ENCODE data around the gene SLITRK4. TPM values are rescaled to one million over a fixed set of nuclear protein-coding genes. Genes with fewer than 3 reads are reported as not detected.
A peak's percentile ranks its signal among the peaks of the same experiment; 100 is the strongest.

SLITRK4 gene, protein sequence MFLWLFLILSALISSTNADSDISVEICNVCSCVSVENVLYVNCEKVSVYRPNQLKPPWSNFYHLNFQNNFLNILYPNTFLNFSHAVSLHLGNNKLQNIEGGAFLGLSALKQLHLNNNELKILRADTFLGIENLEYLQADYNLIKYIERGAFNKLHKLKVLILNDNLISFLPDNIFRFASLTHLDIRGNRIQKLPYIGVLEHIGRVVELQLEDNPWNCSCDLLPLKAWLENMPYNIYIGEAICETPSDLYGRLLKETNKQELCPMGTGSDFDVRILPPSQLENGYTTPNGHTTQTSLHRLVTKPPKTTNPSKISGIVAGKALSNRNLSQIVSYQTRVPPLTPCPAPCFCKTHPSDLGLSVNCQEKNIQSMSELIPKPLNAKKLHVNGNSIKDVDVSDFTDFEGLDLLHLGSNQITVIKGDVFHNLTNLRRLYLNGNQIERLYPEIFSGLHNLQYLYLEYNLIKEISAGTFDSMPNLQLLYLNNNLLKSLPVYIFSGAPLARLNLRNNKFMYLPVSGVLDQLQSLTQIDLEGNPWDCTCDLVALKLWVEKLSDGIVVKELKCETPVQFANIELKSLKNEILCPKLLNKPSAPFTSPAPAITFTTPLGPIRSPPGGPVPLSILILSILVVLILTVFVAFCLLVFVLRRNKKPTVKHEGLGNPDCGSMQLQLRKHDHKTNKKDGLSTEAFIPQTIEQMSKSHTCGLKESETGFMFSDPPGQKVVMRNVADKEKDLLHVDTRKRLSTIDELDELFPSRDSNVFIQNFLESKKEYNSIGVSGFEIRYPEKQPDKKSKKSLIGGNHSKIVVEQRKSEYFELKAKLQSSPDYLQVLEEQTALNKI
- total RNA-seq (2014; rRNA removed; shearing (Covaris generic)) = not detected in 2 replicates

- no peak for DNase-seq (ENCODE audit: low read depth)
These were observed at the start of gene SLITRK4 for GRCh38 chrX:143635915-143636314. TSS of gene SLITRK4 (minus strand) at chrX:143636101. CDS start at chrX:143631108, 4,993 bp downstream.

GRCh38 chrX:143683486-143683885 is 47.6 kb upstream of the SLITRK4 start:
- no peak for DNase-seq (ENCODE audit: low read depth)

DNA sequence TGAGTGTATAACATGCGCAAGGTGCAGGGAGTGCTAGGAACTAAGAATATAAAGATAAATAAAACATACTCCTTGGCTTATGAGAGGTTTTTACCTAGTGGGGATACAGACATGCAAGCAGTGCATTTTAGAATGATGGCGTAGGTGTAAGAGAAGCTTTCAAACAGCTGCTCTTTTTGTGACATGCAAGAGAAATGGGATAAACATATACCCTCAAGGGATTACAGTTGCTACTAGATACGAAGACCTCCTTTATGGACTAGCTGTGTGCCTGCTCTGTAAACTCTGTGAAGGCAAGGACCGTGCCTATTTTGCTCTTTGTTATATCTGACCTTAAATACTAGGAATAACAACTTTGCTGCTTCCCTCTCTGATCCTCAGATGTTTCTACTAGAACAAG is 39.0 kb upstream of the SLITRK4 start:
- no peak for DNase-seq (ENCODE audit: low read depth)

DNA sequence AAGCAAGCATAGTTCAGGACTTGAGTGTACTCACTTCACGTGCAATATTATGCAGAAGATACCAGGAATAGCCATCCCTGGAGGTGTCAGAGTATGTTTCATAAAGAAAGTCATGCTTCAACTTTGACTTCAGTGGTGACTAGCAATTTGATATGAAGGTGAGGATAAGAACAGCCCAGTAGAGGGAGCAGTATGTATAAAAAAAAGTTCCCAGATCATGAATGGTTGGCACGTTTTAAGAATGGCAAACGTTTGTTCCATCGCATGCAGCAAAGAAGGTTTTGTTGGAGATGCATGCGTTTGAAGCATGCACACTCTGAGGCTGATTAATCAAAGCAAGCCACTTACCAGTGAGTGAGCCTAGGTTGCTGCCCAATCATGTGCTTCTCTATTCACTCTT is 33.5 kb upstream of the SLITRK4 start:
- peak; percentile 25 for DNase-seq (ENCODE audit: low read depth)

- DNase-seq (ENCODE audit: low read depth) = peak; percentile 7
These were observed 28.4 kb upstream of the SLITRK4 start for GRCh38 chrX:143664302-143664701.

DNA sequence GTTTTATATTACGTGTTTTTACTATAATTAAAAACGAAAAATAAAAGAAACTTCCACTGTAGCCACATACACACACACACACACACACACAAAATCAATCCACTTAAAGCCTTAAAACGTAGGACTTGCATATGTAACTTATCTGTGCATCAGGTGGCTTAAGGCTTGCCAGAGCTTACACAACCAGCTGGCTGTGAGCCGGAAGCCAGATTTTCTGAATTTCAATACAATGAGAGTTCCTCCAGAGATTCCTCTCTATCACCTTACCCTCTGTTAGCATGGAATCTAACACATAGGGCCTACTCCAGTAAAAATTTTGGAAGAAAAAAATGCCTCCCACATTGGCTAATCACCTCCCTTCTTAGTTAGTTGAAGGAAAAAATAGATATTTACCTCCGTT is 27.9 kb upstream of the SLITRK4 start:
- DNase-seq (ENCODE audit: low read depth) = no peak

DNA sequence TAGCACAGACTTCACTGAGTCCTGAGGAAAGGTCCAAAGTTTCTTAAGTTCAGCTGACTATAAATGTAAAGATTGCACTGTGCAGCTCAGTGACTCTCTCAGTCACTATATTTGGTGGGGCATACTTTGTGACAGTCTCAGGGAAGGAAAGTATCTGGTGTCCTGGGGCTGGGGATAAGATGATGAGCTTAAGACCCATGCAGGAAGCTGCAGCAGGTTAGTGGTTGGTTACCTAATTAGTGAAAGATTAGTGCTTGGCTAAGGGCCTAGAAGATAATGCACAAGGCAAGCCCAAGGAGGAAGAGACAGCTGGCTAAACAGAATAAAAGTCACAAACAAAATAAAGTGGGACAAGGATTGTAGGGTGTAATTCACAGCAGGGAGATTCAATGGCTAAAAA is 25.4 kb upstream of the SLITRK4 start:
- DNase-seq (ENCODE audit: low read depth) = no peak

DNA sequence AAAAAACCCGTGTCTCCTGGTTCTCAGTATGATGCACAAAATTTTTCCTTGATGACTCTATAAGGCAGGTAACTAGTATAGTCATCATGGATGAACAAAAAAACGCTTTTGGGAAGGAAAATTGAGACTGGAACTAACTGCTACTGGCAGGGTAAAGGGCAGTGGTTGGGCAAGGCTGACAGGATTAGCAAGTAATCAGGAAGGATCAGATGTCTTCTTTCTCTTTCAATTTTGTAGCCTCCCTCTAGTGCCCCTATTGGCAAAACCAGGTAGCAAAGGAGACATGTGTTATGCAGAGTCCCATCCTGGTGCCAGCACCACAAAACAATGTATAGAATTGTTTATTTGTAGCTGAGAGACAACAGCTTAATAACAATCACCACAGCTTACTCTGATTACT is 12.8 kb upstream of the SLITRK4 start:
- DNase-seq (ENCODE audit: low read depth) = no peak

- DNase-seq (ENCODE audit: low read depth) = no peak
These were observed 6.5 kb upstream of the SLITRK4 start for GRCh38 chrX:143642426-143642825.

DNA sequence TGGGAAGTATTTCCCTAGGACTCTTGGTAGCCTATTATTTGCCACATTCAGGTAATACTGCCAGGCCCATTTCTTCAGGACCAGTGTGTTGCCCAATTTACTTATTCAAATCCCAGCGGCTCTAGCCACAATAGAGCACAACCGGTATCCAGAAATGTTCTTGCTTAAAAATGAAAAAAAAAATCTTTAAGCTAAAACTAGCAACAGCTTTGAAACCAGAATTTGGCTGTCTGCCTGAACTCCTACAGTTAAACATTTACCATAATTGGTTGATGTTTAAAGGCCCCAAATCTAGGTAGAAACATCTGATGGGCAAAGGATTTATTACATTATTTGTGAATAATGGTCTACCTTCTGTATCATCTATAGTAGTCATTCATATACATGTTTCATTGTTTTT is 930 bp upstream of the SLITRK4 start:
- DNase-seq (ENCODE audit: low read depth) = no peak

DNA sequence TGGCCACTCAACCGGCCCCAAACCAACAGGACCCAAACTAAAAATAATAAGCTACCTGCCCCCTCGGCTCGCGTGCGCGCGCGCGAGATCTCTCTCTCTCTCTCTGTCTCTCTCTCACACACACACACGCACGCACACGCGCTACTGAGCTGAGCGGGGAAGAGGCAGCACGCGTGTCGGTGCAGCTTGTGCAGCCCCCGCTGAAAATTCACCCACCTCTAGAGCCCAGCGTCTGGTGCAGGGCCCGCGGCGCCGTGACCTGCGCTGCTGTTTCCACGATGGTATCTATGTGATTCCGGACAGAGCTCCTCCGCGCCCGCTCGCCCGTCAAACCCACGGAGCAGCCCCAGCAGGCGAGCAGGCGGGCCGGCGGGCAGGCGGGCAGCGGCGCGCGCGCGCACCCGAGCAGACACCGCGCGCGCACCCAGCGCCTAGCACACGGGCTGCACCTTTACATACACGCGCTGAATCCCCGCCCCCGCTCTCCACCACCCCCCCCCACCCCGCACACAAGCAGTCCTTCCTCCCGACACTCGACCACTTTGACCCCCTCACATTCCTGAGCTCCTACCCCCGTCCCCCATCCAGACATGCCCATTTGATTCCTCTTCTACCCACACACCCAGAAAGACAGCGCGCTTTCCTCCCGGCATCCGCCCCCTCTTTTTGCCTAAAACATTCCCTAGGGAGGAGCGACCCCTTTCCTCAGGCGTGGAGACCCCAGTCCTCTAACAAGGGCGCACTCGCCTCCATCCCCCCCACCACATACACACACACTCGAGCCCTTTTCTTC is 1.0 kb downstream of the SLITRK4 start:
- no peak for DNase-seq (ENCODE audit: low read depth)

- DNase-seq (ENCODE audit: low read depth) = no peak
These were observed 1.6 kb downstream of the SLITRK4 start for GRCh38 chrX:143634309-143634662.

DNA sequence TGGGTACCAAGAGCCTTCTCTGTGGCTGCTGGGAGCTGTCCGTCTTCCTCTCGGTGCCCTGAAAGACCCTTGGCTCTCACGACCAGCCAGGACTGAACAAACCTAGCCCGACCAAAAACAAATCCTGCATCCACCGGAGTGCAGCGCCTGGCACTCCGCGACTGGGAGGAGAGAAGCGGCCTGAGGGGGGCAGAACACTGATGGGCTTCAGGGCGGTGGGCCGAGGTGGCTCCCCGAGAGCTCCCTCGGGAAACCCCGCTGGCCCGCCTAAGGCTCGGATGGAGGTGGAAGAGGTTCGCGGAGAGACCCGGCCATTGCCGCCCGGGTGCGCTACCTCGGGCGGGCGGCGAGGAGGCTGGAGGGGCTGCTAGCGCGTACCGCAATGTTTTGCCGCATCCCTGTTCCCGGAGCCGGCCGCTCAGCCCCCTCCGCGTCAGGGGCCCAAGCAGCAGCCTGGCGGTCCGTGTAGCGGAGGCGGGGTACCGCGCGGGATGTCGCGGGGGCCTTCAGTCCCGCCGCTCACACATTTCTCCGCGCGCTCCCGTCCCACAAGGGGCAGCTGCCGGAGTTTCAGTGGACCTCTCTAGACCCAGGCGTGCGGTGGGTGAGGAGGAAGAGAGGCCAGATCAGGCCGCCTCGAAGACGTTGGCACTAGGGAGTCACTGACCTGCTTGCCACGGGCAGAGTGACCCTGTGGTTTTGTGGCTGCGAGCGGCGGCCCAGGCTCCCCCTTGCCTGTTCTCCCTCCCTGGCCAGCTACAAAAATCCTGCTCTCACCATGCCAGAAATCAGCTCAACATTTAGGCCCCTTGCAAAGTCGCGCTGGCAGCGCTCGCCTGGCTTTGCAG is 2.2 kb downstream of the SLITRK4 start:
- no peak for DNase-seq (ENCODE audit: low read depth)

GRCh38 chrX:143632625-143633410 is 3.1 kb downstream of the SLITRK4 start:
- no peak for DNase-seq (ENCODE audit: low read depth)

DNA sequence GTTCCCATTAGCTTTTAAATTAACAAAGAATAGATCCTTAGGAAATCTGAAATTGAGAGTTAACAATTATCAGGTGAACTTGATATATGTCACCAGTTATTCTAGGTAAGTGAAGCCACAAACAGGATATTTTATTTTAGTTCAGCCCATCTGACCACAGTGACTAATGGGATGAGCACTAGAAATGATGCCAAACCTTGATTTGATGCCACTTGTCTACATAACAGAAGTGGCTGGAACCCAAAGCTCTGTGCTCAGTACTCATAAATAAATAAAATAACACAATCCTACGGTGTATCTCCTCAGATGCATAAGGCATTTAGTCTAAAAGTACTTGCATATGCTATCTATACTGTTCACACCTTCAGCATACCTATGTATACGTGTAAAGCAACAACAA is 12.2 kb downstream of the SLITRK4 start:
- DNase-seq (ENCODE audit: low read depth) = no peak

DNA sequence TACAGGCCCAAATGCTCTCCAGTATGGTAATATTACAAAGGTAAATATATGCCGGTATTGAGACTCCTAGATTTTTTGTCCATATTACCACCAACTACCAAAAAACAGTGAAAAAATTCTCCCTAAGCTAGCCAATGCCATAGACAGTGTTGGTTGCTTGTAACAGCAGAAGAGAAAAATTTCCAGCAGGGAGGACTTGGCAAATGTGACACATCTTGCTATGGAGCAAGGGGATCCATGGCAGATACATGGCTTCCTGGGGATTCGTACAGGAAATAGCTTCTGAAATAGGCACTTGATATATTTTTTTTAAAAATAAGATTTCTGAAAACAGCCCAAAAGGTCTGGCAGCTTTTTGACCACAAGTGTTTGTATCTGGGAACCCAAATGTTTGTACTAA is 14.6 kb downstream of the SLITRK4 start:
- no peak for DNase-seq (ENCODE audit: low read depth)

- no peak for DNase-seq (ENCODE audit: low read depth)
These were observed 20.1 kb downstream of the SLITRK4 start for GRCh38 chrX:143615851-143616250.

DNA sequence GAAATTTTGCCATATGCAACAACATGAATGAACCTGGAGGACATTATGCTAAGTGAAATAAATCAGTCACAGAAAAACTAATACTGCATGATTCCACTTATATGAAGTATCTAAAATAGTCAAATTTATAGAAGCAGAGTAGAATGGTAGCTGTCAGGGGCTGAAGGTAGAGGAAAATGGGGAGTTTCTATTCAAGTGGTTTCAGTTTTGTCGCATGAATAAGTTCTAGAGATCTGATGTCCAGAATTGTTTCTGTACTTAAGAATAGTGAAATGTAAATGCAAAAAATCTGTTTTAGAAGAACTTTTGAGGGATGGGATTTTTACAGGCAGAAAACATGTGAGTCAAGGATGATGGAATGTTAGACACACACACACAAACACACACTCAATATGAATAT is 34.1 kb downstream of the SLITRK4 start:
- DNase-seq (ENCODE audit: low read depth) = no peak

- no peak for DNase-seq (ENCODE audit: low read depth)
These were observed 54.7 kb downstream of the SLITRK4 start for GRCh38 chrX:143581240-143581639.

DNA sequence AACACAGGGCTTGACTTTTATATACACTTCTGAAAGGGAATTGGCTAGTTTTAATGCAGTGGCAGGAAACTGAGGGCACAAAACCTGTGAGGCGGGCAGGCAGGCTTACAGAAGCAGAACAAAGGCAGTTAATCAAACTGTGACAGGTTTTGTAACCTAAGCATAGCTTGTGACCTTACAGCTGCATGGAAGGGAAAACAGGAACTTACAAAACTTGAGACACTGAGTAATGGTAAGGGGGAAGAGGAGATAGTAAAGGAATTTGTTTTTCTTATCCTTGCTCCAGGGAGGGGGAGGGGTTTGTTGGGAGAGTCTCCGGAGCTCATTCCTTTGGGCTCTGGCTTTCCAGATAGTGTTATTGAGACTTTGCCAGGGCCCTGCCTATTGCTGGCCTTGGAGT is 55.6 kb downstream of the SLITRK4 start:
- no peak for DNase-seq (ENCODE audit: low read depth)
